Activated T-helper 9 cell treated with anti-CD3 and anti-CD28 coated beads, Interleukin-2, amount 50 U/mL, for 16 hours (primary cell): ENCODE measurements around the gene GPR50.

ENCODE experiments used
- DNase-seq: peaks from one replicate; pipeline ENCODE4 v3.0.0-alpha.2; 2020; ENCODE audit warnings: low read depth

The GPR50 gene

GRCh38 chrX:151227627-151228026, 51.2 kb downstream of the GPR50 start:
- DNase-seq, result no peak

- DNase-seq, result no peak
These were observed 52.6 kb downstream of the GPR50 start for GRCh38 chrX:151228935-151229334.
